ENCODE data around the gene FABP3.

- TF ChIP-seq POLR2A (IDR thresholded peaks at IDR 0.05): no peak
- no peak for TF ChIP-seq POLR2AphosphoS5 (IDR thresholded peaks at IDR 0.05; ENCODE audit: insufficient read depth in 1 of 2, low read depth in 1 of 2)
Observed at GRCh38 chr1:31324093-31324492, 48.8 kb downstream of the FABP3 start.
